AG09319 (cell line): ENCODE results near the gene PPP5C.

Source experiments
- DNase-seq: peaks from one replicate; pipeline ENCODE4 v3.0.0-alpha.2; 2010; ENCODE audit warnings: low read depth; ENCODE audit errors: extremely low read depth
- TF ChIP-seq, protein P1 (sequence below): IDR thresholded peaks from 2 replicates; pipeline ENCODE4 v1.5.1; 2011; ENCODE audit warnings: low read depth, mild to moderate bottlenecking, inconsistent platforms, low read length, moderate library complexity

Gene PPP5C, protein sequence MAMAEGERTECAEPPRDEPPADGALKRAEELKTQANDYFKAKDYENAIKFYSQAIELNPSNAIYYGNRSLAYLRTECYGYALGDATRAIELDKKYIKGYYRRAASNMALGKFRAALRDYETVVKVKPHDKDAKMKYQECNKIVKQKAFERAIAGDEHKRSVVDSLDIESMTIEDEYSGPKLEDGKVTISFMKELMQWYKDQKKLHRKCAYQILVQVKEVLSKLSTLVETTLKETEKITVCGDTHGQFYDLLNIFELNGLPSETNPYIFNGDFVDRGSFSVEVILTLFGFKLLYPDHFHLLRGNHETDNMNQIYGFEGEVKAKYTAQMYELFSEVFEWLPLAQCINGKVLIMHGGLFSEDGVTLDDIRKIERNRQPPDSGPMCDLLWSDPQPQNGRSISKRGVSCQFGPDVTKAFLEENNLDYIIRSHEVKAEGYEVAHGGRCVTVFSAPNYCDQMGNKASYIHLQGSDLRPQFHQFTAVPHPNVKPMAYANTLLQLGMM

DNA sequence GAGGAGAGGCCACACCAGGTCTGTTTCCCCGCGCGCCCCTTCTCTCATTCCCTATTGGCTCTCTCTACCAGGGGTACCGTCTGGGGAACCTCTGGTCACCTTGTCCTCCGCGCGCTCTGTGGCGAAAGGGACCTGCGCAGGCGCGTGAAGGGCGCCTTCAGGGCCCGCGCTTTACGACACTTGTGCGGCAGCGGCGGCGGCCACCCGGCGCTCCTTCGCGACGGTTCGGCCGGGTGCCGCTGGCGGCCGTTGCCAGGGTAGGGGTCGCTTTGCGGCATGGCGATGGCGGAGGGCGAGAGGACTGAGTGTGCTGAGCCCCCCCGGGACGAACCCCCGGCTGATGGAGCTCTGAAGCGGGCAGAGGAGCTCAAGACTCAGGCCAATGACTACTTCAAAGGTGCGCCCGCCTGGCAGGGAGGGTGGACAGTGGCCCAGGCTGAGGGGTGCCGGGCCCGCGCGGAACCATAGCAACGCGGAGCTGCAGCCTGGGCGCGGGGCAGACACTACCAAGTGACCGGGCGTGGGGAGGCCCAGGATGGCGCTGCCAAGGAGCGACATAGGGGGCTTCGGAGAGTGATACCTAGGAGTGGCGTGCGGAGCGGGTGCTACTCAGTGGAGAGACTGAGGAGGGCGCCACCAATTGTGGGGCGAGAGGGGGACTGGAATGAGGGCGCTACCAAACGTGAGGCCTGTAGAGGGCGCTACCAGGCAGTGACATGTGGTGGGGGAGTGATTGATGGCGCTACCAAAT is at the start of gene PPP5C:
Gene PPP5C, plus strand, starts transcription at position 267 of the 751 bp plus-strand sequence. Its CDS starts 10 bp downstream, at position 277.
- TF ChIP-seq, protein P1, sequence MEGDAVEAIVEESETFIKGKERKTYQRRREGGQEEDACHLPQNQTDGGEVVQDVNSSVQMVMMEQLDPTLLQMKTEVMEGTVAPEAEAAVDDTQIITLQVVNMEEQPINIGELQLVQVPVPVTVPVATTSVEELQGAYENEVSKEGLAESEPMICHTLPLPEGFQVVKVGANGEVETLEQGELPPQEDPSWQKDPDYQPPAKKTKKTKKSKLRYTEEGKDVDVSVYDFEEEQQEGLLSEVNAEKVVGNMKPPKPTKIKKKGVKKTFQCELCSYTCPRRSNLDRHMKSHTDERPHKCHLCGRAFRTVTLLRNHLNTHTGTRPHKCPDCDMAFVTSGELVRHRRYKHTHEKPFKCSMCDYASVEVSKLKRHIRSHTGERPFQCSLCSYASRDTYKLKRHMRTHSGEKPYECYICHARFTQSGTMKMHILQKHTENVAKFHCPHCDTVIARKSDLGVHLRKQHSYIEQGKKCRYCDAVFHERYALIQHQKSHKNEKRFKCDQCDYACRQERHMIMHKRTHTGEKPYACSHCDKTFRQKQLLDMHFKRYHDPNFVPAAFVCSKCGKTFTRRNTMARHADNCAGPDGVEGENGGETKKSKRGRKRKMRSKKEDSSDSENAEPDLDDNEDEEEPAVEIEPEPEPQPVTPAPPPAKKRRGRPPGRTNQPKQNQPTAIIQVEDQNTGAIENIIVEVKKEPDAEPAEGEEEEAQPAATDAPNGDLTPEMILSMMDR = peak; percentile 96
- peak; percentile 83 for DNase-seq

DNA sequence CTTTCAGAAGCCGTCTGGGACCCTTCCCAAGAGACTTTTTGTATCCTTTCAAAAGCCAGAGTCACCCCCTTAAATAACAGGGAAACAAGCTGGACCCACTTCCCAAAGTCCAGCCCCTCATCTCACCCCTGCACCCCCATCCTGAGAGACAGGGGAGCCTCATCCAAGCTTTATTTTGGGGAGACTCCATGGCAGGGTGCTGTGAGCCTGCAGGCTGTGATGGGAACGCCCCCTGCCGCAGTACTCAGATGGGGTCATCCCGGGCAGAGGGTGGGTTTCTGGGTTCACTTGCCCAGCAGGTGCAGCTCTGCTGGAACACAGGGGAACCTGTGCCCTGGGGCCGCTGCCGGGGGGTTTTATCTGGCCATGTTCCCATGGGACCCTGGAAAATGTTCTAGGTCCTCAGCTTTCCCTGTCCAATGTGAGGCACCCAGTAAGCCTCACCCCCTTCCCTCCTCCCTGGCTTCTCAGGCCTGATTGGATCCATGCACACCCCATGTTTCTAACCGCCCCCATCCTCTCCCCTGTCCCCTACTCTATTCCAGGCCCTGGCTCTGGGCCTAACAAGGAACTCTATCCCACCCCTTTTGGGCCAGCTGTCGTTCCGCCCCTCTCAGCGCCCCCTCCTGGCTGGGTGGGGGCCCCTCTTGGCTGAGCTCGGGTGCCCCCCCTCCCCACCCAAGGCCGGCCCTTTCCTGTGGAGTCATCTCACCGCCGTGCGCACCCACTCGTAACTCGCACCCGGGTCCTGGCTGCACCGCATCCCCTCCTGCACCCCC is 49.0 kb upstream of the PPP5C start:
- DNase-seq = no peak
- TF ChIP-seq, protein P1 = no peak; the same call in 1 of the 2 replicates

DNA sequence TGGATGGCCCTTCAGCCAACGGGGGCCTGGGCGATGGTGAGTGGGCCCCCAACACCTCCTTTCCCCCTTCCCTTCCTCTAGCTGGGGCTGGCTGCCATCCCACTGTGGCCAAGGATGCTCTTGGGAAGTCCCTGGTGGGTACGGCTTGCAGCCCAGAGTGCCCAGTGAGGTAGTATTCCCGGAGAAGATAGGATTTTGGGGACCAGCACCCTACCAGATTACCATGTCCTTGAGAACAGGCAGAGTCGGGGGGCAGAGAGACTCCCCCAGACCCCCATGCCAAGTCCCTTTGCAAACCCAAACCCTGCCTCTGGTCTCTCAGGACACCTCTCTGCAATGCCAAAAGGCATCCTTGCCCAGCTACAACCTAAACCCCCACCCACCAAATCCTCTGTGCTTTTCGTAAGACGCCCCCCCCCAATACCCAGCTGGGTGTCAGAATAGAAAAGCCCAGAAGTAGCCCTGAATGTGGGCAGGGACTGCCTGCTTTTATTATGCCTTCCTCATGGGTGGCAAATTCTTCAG is 48.3 kb upstream of the PPP5C start:
- TF ChIP-seq, protein P1 = no peak
- DNase-seq = no peak

DNA sequence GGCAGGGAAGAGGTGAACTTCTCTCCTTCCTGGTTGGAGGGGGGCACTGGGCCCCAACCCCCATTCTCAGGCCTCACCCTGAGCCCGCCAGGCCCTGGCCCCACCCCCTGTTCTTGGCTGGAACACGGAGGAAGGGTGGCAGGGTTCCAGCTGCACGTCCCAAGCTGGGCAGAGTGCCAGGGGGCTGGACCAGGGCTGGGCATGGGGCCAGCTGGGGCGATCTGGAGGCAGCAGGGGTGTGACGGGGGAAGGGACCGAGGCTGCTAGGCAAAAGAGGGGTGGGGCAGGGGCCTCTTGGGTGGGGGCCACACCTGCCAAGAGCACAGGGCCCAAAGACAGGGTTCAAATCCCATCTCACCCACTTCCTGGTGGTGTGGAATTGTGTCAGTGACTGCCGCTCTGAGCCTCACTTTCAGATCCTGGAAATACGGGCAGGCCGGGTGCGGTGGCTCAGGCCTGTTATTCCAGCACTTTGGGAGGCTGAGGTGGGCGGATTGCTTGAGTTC is 47.8 kb upstream of the PPP5C start:
- peak; percentile 53 for DNase-seq
- TF ChIP-seq, protein P1 = no peak

DNA sequence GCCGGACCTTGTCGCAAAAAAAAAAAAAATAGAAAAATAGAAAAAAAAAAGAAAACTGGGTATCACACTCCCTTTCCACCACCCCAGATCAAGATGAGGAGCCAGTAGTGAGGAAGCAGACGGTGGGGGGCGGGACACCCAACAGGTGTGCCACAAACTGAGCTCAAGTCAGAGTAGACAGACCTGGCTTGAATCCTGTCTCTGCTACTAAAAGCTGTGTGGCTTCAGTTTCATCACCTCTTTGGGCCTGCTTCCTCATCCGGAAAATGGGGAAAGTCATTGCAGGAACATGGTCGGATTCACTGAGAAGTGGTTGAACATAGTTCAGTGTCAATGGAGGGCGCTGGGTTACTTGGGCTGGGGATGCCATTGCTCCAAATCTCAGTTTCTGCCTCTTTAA is 47.2 kb upstream of the PPP5C start:
- DNase-seq = no peak
- TF ChIP-seq, protein P1 = no peak

DNA sequence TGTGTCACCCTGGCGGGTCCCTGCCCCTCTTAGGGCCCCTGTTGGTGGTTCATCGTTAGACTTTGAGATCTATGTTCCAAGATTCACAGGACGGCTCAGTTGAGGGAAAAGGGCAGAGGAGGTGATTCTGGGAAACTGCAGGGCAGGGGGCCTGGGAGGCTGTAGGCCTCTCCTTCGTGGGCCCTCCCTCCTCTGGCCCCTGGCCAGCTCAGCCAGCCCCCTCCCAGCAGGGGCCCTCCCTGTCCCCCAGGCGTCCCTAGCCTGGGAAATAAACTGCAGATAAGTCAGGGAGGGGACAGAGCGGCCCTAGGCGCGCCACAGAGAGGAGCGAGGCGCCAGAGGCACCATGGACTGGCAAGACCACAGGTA is 43.6 kb upstream of the PPP5C start:
- no peak for DNase-seq
- TF ChIP-seq, protein P1 = no peak
